NCI-H345 treated with DMSO at 0.1 percent for 48 hours (cell line): Measurements from ENCODE around the gene PLTP.
A peak's percentile ranks its signal among the peaks of the same experiment; 100 is the strongest.
"Not testable (repeated sequence)": the region's sequence is repeated elsewhere in the genome, so short reads cannot be mapped to it uniquely, and the experiment has no call there.

ENCODE experiments used
- DNase-seq: peaks from one replicate; lab custom pipeline; 2025; ENCODE audit not compliant: unreplicated experiment; lab: John Stamatoyannopoulos, UW

PLTP gene

GRCh38 chr20:45901332-45901731, 10.6 kb downstream of the PLTP start:
- DNase-seq, result not testable (repeated sequence)

- DNase-seq, result no peak
Measured at GRCh38 chr20:45899046-45899835, 12.7 kb downstream of the PLTP start.

- no peak for DNase-seq
Measured at GRCh38 chr20:45898285-45898684, 13.7 kb downstream of the PLTP start.

- no peak for DNase-seq
Measured at GRCh38 chr20:45897692-45898091, 14.3 kb downstream of the PLTP start.

GRCh38 chr20:45897289-45897688, 14.7 kb downstream of the PLTP start:
- DNase-seq, result no peak

- no peak for DNase-seq
Measured at GRCh38 chr20:45896641-45897161, 15.3 kb downstream of the PLTP start.

- no peak for DNase-seq
Measured at GRCh38 chr20:45894797-45895196, 17.2 kb downstream of the PLTP start.

GRCh38 chr20:45893831-45894230, 18.1 kb downstream of the PLTP start:
- no peak for DNase-seq

- DNase-seq, result no peak
Measured at GRCh38 chr20:45892828-45893500, 19.0 kb downstream of the PLTP start.

- no peak for DNase-seq
Measured at GRCh38 chr20:45892049-45892825, 19.7 kb downstream of the PLTP start.

GRCh38 chr20:45890985-45891983, 20.7 kb downstream of the PLTP start, which contains the start of the genes CTSA and NEURL2:
Gene CTSA (plus strand): TSS chr20:45891335. CDS start chr20:45891569, 234 bp downstream.
Gene NEURL2 (minus strand): TSS chr20:45891208. CDS start chr20:45890991, 217 bp downstream.
- DNase-seq, result peak; percentile 85

- DNase-seq, result no peak
Measured at GRCh38 chr20:45890077-45890984, 21.6 kb downstream of the PLTP start.

GRCh38 chr20:45888681-45889080, 23.3 kb downstream of the PLTP start:
- DNase-seq, result no peak

GRCh38 chr20:45887346-45887715, 24.6 kb downstream of the PLTP start, which contains the start of gene SPATA25:
Gene SPATA25 (minus strand): TSS chr20:45887622. CDS start chr20:45887590, 32 bp downstream.
- DNase-seq, result no peak

- DNase-seq, result no peak
Measured at GRCh38 chr20:45886590-45887345, 25.2 kb downstream of the PLTP start.

- no peak for DNase-seq
Measured at GRCh38 chr20:45883100-45883469, 28.9 kb downstream of the PLTP start.

GRCh38 chr20:45882469-45883099, 29.4 kb downstream of the PLTP start:
- no peak for DNase-seq
